GM04503 (cell line): ENCODE results near the gene CHRND.
"Not testable (repeated sequence)": the region's sequence is repeated elsewhere in the genome, so short reads cannot be mapped to it uniquely, and the experiment has no call there.

Source experiments
- DNase-seq: peaks from one replicate; pipeline ENCODE4 v3.0.0-alpha.2; 2012; ENCODE audit warnings: low read depth

CHRND gene

GRCh38 chr2:232541961-232542714 is 16.2 kb downstream of the CHRND start:
- DNase-seq = no peak

- DNase-seq = no peak
Measured at GRCh38 chr2:232542715-232543467, 16.9 kb downstream of the CHRND start.

- DNase-seq = no peak
Measured at GRCh38 chr2:232543491-232543890, 17.5 kb downstream of the CHRND start.

GRCh38 chr2:232543928-232544631 is 18.1 kb downstream of the CHRND start:
- DNase-seq = no peak

- no peak for DNase-seq
Measured at GRCh38 chr2:232544674-232545073, 18.7 kb downstream of the CHRND start.

GRCh38 chr2:232545511-232546375 is 19.8 kb downstream of the CHRND start:
- no peak for DNase-seq

- DNase-seq = no peak
Measured at GRCh38 chr2:232547991-232548390, 22.0 kb downstream of the CHRND start.

- DNase-seq = no peak
Measured at GRCh38 chr2:232549655-232550353, 23.8 kb downstream of the CHRND start.

- DNase-seq = peak; percentile 75
Measured at GRCh38 chr2:232550354-232551249, 24.6 kb downstream of the CHRND start, which contains the start of the genes EIF4E2 and TIGD1. Gene EIF4E2, plus strand, starts transcription at chr2:232550689. Its CDS starts 36 bp downstream, at chr2:232550725. Gene TIGD1, minus strand, starts transcription at chr2:232550557. Its CDS starts 675 bp downstream, at chr2:232549882.

- no peak for DNase-seq
Measured at GRCh38 chr2:232551250-232551638, 25.3 kb downstream of the CHRND start.

GRCh38 chr2:232551776-232552175 is 25.8 kb downstream of the CHRND start:
- no peak for DNase-seq

- DNase-seq = no peak
Measured at GRCh38 chr2:232556426-232556825, 30.5 kb downstream of the CHRND start.

- no peak for DNase-seq
Measured at GRCh38 chr2:232562515-232563151, 36.7 kb downstream of the CHRND start.

GRCh38 chr2:232563580-232563979 is 37.6 kb downstream of the CHRND start:
- DNase-seq = no peak

- DNase-seq = no peak
Measured at GRCh38 chr2:232567721-232568120, 41.8 kb downstream of the CHRND start.

GRCh38 chr2:232568161-232568560 is 42.2 kb downstream of the CHRND start:
- DNase-seq = peak; percentile 86

GRCh38 chr2:232569541-232569940 is 43.6 kb downstream of the CHRND start:
- no peak for DNase-seq

- not testable (repeated sequence) for DNase-seq
Measured at GRCh38 chr2:232570481-232570880, 44.5 kb downstream of the CHRND start.

- DNase-seq = no peak
Measured at GRCh38 chr2:232571026-232571474, 45.1 kb downstream of the CHRND start.
